ENCODE measurements around the gene REV1. TPM values are rescaled to one million over a fixed set of nuclear protein-coding genes. Genes with fewer than 3 reads are reported as not detected.

REV1 gene
- total and polyA plus RNA-seq, 2 experiments from 2014 or later: 32.9 to 46.7 TPM

DNA sequence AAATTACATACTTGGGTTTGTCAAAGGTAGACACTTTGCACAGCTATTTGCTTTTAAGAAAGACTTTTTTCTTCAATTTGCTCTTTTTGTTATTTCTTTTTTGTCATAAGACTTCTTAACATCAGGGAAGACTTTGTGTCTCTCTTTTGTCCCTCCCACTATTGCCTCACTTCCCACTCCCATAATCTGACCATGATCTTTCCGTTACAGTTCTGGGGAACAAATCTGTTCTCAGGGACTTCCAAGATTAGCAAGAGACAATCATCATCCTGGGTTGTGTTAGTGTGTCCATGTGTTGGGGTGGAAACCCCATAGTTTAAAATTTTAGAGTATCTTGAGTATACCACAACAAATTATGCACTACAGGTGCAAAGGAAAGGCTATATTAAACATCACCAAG is 75.3 kb downstream of the REV1 start (continued):
- TF ChIP-seq, protein P1, sequence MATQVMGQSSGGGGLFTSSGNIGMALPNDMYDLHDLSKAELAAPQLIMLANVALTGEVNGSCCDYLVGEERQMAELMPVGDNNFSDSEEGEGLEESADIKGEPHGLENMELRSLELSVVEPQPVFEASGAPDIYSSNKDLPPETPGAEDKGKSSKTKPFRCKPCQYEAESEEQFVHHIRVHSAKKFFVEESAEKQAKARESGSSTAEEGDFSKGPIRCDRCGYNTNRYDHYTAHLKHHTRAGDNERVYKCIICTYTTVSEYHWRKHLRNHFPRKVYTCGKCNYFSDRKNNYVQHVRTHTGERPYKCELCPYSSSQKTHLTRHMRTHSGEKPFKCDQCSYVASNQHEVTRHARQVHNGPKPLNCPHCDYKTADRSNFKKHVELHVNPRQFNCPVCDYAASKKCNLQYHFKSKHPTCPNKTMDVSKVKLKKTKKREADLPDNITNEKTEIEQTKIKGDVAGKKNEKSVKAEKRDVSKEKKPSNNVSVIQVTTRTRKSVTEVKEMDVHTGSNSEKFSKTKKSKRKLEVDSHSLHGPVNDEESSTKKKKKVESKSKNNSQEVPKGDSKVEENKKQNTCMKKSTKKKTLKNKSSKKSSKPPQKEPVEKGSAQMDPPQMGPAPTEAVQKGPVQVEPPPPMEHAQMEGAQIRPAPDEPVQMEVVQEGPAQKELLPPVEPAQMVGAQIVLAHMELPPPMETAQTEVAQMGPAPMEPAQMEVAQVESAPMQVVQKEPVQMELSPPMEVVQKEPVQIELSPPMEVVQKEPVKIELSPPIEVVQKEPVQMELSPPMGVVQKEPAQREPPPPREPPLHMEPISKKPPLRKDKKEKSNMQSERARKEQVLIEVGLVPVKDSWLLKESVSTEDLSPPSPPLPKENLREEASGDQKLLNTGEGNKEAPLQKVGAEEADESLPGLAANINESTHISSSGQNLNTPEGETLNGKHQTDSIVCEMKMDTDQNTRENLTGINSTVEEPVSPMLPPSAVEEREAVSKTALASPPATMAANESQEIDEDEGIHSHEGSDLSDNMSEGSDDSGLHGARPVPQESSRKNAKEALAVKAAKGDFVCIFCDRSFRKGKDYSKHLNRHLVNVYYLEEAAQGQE (IDR thresholded peaks at IDR 0.05; ENCODE audit: unreplicated experiment): no peak
- TF ChIP-seq POLR2AphosphoS5 (IDR thresholded peaks at IDR 0.05; ENCODE audit: low read depth) (no peak), ZNF331 (CRISPR knock-in tag; IDR thresholded peaks at IDR 0.05; ENCODE audit: low read depth) (no peak)

DNA sequence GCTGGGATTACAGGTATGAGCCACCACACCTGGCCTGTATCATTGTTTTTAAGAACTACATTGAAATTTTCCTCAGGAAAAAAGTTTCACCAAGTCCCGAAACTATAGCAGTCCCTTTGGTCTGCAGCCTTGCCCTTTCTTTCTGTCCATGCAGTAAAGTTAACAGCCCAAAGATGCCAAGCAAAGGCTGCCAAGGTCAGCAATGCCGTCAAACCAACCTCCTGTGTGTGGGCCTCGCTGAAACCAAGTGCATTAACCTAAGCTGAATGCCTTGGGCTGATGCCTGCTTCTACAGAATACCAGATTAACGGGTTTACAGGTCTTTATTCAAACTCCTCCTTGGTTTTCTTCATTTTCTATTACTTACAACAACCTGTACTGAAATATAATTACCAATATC is 79.5 kb downstream of the REV1 start:
- H3K9me3 Mint-ChIP-seq: no peaks in the 10 kb centered on the region
- Histone ChIP-seq H4K20me1 (replicated peaks; ENCODE audit: insufficient read depth) (no peaks in the 10 kb centered on the region), H3K4me1 (ENCODE audit: insufficient read depth) (no peaks in the 10 kb centered on the region), H2AFZ (no peak overlapping the region), H3K4me2 (no peak overlapping the region), H3K36me3 (ENCODE audit: insufficient read depth) (peaks cover 28% of the 10 kb centered on the region), H3K79me2 (replicated peaks; ENCODE audit: insufficient read depth) (no peaks in the 10 kb centered on the region), H3K4me3 (no peak overlapping the region), H3F3A (replicated peaks; ENCODE audit: low read depth) (no peaks in the 10 kb centered on the region), H3K27me3 (ENCODE audit: insufficient read depth) (no peaks in the 10 kb centered on the region), H3K27ac (ENCODE audit: low read depth) (no peak overlapping the region), H3K9me2 (ENCODE audit: insufficient read depth) (no peaks in the 10 kb centered on the region)
- no peak overlapping the region for H3K27ac Mint-ChIP-seq
- peaks cover 2% of the 10 kb centered on the region for H3K27me3 Mint-ChIP-seq (ENCODE audit: insufficient read depth, low read depth, poor library complexity)
- no peaks in the 10 kb centered on the region; the same call in 2 of the 3 replicates for H3K4me1 Mint-ChIP-seq
- ATAC-seq: no peak
- H3K36me3 Mint-ChIP-seq (ENCODE audit: low read depth): peaks cover 73% of the 10 kb centered on the region
- no peak for DNase-seq (ENCODE audit: low spot score)
- no peak overlapping the region for H3K4me3 Mint-ChIP-seq
- TF ChIP-seq EZH2phosphoT487 (IDR thresholded peaks at IDR 0.05; ENCODE audit: unreplicated experiment): no peak
- TF ChIP-seq, protein P2, sequence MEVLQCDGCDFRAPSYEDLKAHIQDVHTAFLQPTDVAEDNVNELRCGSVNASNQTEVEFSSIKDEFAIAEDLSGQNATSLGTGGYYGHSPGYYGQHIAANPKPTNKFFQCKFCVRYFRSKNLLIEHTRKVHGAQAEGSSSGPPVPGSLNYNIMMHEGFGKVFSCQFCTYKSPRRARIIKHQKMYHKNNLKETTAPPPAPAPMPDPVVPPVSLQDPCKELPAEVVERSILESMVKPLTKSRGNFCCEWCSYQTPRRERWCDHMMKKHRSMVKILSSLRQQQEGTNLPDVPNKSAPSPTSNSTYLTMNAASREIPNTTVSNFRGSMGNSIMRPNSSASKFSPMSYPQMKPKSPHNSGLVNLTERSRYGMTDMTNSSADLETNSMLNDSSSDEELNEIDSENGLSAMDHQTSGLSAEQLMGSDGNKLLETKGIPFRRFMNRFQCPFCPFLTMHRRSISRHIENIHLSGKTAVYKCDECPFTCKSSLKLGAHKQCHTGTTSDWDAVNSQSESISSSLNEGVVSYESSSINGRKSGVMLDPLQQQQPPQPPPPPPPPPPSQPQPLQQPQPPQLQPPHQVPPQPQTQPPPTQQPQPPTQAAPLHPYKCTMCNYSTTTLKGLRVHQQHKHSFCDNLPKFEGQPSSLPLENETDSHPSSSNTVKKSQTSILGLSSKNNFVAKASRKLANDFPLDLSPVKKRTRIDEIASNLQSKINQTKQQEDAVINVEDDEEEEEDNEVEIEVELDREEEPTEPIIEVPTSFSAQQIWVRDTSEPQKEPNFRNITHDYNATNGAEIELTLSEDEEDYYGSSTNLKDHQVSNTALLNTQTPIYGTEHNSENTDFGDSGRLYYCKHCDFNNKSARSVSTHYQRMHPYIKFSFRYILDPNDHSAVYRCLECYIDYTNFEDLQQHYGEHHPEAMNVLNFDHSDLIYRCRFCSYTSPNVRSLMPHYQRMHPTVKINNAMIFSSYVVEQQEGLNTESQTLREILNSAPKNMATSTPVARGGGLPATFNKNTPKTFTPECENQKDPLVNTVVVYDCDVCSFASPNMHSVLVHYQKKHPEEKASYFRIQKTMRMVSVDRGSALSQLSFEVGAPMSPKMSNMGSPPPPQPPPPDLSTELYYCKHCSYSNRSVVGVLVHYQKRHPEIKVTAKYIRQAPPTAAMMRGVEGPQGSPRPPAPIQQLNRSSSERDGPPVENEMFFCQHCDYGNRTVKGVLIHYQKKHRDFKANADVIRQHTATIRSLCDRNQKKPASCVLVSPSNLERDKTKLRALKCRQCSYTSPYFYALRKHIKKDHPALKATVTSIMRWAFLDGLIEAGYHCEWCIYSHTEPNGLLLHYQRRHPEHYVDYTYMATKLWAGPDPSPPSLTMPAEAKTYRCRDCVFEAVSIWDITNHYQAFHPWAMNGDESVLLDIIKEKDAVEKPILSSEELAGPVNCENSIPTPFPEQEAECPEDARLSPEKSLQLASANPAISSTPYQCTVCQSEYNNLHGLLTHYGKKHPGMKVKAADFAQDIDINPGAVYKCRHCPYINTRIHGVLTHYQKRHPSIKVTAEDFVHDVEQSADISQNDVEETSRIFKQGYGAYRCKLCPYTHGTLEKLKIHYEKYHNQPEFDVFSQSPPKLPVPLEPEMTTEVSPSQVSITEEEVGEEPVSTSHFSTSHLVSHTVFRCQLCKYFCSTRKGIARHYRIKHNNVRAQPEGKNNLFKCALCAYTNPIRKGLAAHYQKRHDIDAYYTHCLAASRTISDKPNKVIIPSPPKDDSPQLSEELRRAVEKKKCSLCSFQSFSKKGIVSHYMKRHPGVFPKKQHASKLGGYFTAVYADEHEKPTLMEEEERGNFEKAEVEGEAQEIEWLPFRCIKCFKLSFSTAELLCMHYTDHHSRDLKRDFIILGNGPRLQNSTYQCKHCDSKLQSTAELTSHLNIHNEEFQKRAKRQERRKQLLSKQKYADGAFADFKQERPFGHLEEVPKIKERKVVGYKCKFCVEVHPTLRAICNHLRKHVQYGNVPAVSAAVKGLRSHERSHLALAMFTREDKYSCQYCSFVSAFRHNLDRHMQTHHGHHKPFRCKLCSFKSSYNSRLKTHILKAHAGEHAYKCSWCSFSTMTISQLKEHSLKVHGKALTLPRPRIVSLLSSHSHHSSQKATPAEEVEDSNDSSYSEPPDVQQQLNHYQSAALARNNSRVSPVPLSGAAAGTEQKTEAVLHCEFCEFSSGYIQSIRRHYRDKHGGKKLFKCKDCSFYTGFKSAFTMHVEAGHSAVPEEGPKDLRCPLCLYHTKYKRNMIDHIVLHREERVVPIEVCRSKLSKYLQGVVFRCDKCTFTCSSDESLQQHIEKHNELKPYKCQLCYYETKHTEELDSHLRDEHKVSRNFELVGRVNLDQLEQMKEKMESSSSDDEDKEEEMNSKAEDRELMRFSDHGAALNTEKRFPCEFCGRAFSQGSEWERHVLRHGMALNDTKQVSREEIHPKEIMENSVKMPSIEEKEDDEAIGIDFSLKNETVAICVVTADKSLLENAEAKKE (CRISPR knock-in tag; IDR thresholded peaks at IDR 0.05): no peak
- no peak for TF ChIP-seq ZNF114 (CRISPR knock-in tag; IDR thresholded peaks at IDR 0.05)
- TF ChIP-seq ZNF331 (CRISPR knock-in tag; IDR thresholded peaks at IDR 0.05; ENCODE audit: low read depth): no peak
- TF ChIP-seq JUNB (IDR thresholded peaks at IDR 0.05; ENCODE audit: unreplicated experiment): no peak
- no peak for TF ChIP-seq STAT1 (IDR thresholded peaks at IDR 0.05; ENCODE audit: unreplicated experiment)
- TF ChIP-seq EZH2 (IDR thresholded peaks at IDR 0.05; ENCODE audit: low read depth, unreplicated experiment): no peak
- TF ChIP-seq, protein P3, sequence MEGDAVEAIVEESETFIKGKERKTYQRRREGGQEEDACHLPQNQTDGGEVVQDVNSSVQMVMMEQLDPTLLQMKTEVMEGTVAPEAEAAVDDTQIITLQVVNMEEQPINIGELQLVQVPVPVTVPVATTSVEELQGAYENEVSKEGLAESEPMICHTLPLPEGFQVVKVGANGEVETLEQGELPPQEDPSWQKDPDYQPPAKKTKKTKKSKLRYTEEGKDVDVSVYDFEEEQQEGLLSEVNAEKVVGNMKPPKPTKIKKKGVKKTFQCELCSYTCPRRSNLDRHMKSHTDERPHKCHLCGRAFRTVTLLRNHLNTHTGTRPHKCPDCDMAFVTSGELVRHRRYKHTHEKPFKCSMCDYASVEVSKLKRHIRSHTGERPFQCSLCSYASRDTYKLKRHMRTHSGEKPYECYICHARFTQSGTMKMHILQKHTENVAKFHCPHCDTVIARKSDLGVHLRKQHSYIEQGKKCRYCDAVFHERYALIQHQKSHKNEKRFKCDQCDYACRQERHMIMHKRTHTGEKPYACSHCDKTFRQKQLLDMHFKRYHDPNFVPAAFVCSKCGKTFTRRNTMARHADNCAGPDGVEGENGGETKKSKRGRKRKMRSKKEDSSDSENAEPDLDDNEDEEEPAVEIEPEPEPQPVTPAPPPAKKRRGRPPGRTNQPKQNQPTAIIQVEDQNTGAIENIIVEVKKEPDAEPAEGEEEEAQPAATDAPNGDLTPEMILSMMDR (conservative IDR thresholded peaks at IDR 0.05; ENCODE audit: low read depth in 2 of 2): no peak
- no peak for TF ChIP-seq CREB1 (CRISPR knock-in tag; IDR thresholded peaks at IDR 0.05; ENCODE audit: low read depth)

Measured in GM23338 (cell line).